ENCODE results near the gene MSRB3.

- TF ChIP-seq CTCF (IDR thresholded peaks at IDR 0.05) = no peak
- no peak for TF ChIP-seq POLR2A (IDR thresholded peaks at IDR 0.05)
- TF ChIP-seq EP300 (IDR thresholded peaks at IDR 0.05) = no peak
These were observed 64.7 kb downstream of the MSRB3 start for GRCh38 chr12:65343230-65343629.
